Measurements from ENCODE around the gene PLXNA1. TPM values are rescaled to one million over a fixed set of nuclear protein-coding genes. Genes with fewer than 3 reads are reported as not detected.

The PLXNA1 gene
- total and polyA plus RNA-seq, 10 of the 15 experiments (the other 5 are each of a cell fraction or from before 2014, with no cell fraction given) = 0.03 to 16.4 (median 2.5) TPM

DNA sequence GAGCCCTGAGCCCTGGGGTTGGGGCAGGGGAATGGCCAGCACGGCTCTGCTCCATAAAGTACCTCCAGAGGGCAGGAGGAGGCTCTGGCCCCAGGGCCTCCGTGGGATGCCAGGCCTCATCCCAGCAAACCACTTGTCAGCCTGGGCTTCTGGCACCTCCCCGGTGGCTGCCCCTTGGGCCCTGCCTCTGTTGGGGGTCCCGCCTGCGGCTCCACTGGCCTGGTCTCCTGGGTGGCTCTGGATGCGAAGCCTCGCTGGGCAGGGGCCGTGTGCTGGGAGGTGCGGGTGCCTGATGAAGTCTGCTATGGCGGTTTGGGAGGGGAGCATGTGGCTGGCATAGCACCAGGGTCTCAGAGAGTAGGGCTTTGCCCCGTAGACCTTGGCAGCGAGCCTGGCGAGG lies 37.6 kb downstream of the PLXNA1 start:
- ChIA-PET SMC1A (ENCODE audit: uncharacterized antibody, unreplicated experiment) (no interaction called here), CTCF (no interaction called here), RAD21 (ENCODE audit: unreplicated experiment) (no interaction called here), POLR2A (no interaction called here)
- H4K20me1 ChIP-seq (ENCODE audit: control insufficient read depth, insufficient read depth) = no peaks in the 10 kb centered on the region
- no peak overlapping the region for H2AFZ ChIP-seq (ENCODE audit: control insufficient read depth, low read depth, low read length)
- BruUV-seq (replicated peaks) = no TSS peak
- in situ Hi-C loops (cut with MboI) = no loop called here
- H3K27ac ChIP-seq (ENCODE audit: control insufficient read depth, insufficient read depth) = no peak overlapping the region
- H3K4me1 ChIP-seq (ENCODE audit: control insufficient read depth, insufficient read depth, low read length) = peaks cover 7% of the 10 kb centered on the region
- WGBS (ENCODE audit: insufficient coverage, insufficient replicate concordance, low lambda C conversion rate, missing lambda C conversion rate) = 87% methylated on average over 12 of the region's 13 CpGs
- no peaks in the 10 kb centered on the region for H3K9me3 ChIP-seq (replicated peaks; ENCODE audit: control insufficient read depth, insufficient read depth, low read length)
- DNase-seq (ENCODE audit: low read depth, low spot score) = no peak
- TF ChIP-seq PKNOX1 (IDR thresholded peaks at IDR 0.05) (no peak), EZH2 (IDR thresholded peaks at IDR 0.05; ENCODE audit: borderline replicate concordance, control insufficient read depth, low read depth, low read length) (no peak), BCLAF1 (IDR thresholded peaks at IDR 0.05) (no peak)
- TF ChIP-seq, protein P1, sequence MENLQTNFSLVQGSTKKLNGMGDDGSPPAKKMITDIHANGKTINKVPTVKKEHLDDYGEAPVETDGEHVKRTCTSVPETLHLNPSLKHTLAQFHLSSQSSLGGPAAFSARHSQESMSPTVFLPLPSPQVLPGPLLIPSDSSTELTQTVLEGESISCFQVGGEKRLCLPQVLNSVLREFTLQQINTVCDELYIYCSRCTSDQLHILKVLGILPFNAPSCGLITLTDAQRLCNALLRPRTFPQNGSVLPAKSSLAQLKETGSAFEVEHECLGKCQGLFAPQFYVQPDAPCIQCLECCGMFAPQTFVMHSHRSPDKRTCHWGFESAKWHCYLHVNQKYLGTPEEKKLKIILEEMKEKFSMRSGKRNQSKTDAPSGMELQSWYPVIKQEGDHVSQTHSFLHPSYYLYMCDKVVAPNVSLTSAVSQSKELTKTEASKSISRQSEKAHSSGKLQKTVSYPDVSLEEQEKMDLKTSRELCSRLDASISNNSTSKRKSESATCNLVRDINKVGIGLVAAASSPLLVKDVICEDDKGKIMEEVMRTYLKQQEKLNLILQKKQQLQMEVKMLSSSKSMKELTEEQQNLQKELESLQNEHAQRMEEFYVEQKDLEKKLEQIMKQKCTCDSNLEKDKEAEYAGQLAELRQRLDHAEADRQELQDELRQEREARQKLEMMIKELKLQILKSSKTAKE (IDR thresholded peaks at IDR 0.05; ENCODE audit: low read depth, poor library complexity, severe bottlenecking) = no peak
- no peak overlapping the region for H3K9ac ChIP-seq (ENCODE audit: control insufficient read depth, insufficient read depth, low read length)
- FAIRE-seq = no peak
- intact Hi-C loops (cut with micrococcal nuclease; ENCODE audit: unreplicated experiment) = no loop called here
- no peak overlapping the region for H3K4me3 ChIP-seq
- ATAC-seq = no peak
- H3K36me3 ChIP-seq (ENCODE audit: control insufficient read depth in 2 of 2, insufficient read depth in 2 of 2, low read length in 1 of 2) = peaks cover 0 to 23% of the 10 kb centered on the region in 2 experiments; a peak in 2 of 4 replicates
- no peaks in the 10 kb centered on the region for H3K27me3 ChIP-seq (replicated peaks in 1 of 2; ENCODE audit: control insufficient read depth in 2 of 2, insufficient read depth in 2 of 2, low read length in 1 of 2)
- H3K4me2 ChIP-seq (ENCODE audit: control insufficient read depth, insufficient read depth) = no peak overlapping the region
- H3K79me2 ChIP-seq (ENCODE audit: control insufficient read depth, insufficient read depth, low read length) = no peaks in the 10 kb centered on the region
